B cell (primary cell): ENCODE results near the gene LIPG. TPM values are rescaled to one million over a fixed set of nuclear protein-coding genes. Genes with fewer than 3 reads are reported as not detected.

ENCODE experiments used
- ATAC-seq: fragments of 200-7000 bp; cut with Tn5 transposase; one replicate; pipeline ENCODE4 v1.10.0; 2021; ENCODE audit warnings: low read depth, mild to moderate bottlenecking, moderate number of reproducible peaks, moderate library complexity
- CTCF ChIA-PET: fragments of 350-600 bp; sonication (Branson Sonifier 250); formaldehyde crosslinking; loops from one replicate; lab custom pipeline; 2021; ENCODE audit warnings: antibody characterized with exemption, inconsistent platforms; lab: Charles Lee
- POLR2A ChIA-PET: fragments of 350-600 bp; sonication (Branson Sonifier 250); formaldehyde crosslinking; loops from one replicate; lab custom pipeline; 2021; ENCODE audit warnings: antibody characterized with exemption; lab: Charles Lee
- DNase-seq: peaks from one replicate; pipeline ENCODE4 v3.0.0; 2013
- H2AFZ ChIP-seq: 2 replicates; pipeline ENCODE4 v1.6.1; 2012; ENCODE audit warnings: mild to moderate bottlenecking, low read depth, low read length; ENCODE audit not compliant: insufficient read depth, poor library complexity, severe bottlenecking
- H3K27ac ChIP-seq, 2 donors: 1 replicate in 1 of 2; 2 replicates in 1 of 2; pipeline ENCODE4 v1.5.1; 2012 to 2013; ENCODE audit warnings: low read length in 2 of 2, mild to moderate bottlenecking in 2 of 2, moderate library complexity in 1 of 2
- H3K27me3 ChIP-seq, 4 experiments: fragments of 200-600 bp in 1 of 4; sonication (generic) in 1 of 4; replicated peaks in 1 of 4; 1 replicate in 2 of 4; 2 replicates in 2 of 4; pipeline versions ENCODE4 v1.6.1 to v1.7.0; 2013 to 2016; ENCODE audit warnings: low read length in 3 of 4, mild to moderate bottlenecking in 2 of 4, mixed read lengths in 1 of 4, moderate library complexity in 1 of 4; ENCODE audit not compliant: insufficient read depth in 4 of 4, control insufficient read depth in 3 of 4; ENCODE audit errors: control extremely low read depth in 1 of 4
- H3K36me3 ChIP-seq, 2 experiments: replicated peaks in 1 of 2; 1 replicate in 1 of 2; 2 replicates in 1 of 2; pipeline versions ENCODE4 v1.6.1 to v1.7.1; 2013; ENCODE audit warnings: low read length in 1 of 2; ENCODE audit not compliant: insufficient read depth in 2 of 2, control insufficient read depth in 1 of 2; ENCODE audit errors: control extremely low read depth in 1 of 2, extremely low read depth in 1 of 2
- H3K4me1 ChIP-seq, 2 donors: fragments of 200-600 bp in 1 of 2; sonication (generic) in 1 of 2; 1 replicate in 1 of 2; 2 replicates in 1 of 2; pipeline versions ENCODE4 v1.5.1 to v1.6.1; 2013 to 2017; ENCODE audit warnings: low read length in 2 of 2; ENCODE audit not compliant: control insufficient read depth in 2 of 2, insufficient read depth in 2 of 2
- H3K4me2 ChIP-seq: replicated peaks from 2 replicates; pipeline ENCODE3; 2012; ENCODE audit warnings: mild to moderate bottlenecking, low read depth, low read length; ENCODE audit not compliant: poor library complexity, severe bottlenecking
- H3K4me3 ChIP-seq, 5 experiments: fragments of 200-600 bp in 1 of 5; sonication (generic) in 1 of 5; 1 replicate in 3 of 5; 2 replicates in 2 of 5; pipeline versions ENCODE4 v1.5.1 to v1.7.0; 2011 to 2016; ENCODE audit warnings: low read length in 4 of 5, mild to moderate bottlenecking in 4 of 5, low read depth in 2 of 5, control low read depth in 1 of 5, moderate library complexity in 1 of 5; ENCODE audit not compliant: insufficient read depth in 1 of 5; ENCODE audit errors: control extremely low read depth in 1 of 5, extremely low read depth in 1 of 5
- H3K79me2 ChIP-seq: fragments of 200-600 bp; sonication (generic); one replicate; pipeline ENCODE4 v1.6.0; 2016; ENCODE audit warnings: low read length; ENCODE audit not compliant: control insufficient read depth, insufficient read depth
- H3K9ac ChIP-seq: fragments of 200-600 bp; sonication (generic); 2 replicates; pipeline ENCODE4 v1.6.1; 2017; ENCODE audit warnings: mild to moderate bottlenecking, low read length, moderate library complexity
- H3K9me3 ChIP-seq, 3 donors: one replicate each; pipeline versions ENCODE4 v1.6.1 to v1.7.1; 2013; ENCODE audit warnings: low read length in 2 of 3; ENCODE audit not compliant: control insufficient read depth in 2 of 3, insufficient read depth in 1 of 3; ENCODE audit errors: control extremely low read depth in 1 of 3
- H4K20me1 ChIP-seq: 2 replicates; pipeline ENCODE4 v1.6.0; 2012; ENCODE audit warnings: mild to moderate bottlenecking, low read length; ENCODE audit not compliant: insufficient read depth, control insufficient read depth, poor library complexity, severe bottlenecking
- H3K27ac Mint-ChIP-seq: one replicate; pipeline ENCODE4 v1.8.0; 2021; ENCODE audit warnings: mixed read lengths
- H3K27me3 Mint-ChIP-seq: one replicate; pipeline ENCODE4 v1.8.0; 2021; ENCODE audit warnings: mixed read lengths
- H3K4me1 Mint-ChIP-seq: one replicate; pipeline ENCODE4 v1.8.0; 2021; ENCODE audit warnings: mixed read lengths
- H3K4me3 Mint-ChIP-seq: one replicate; pipeline ENCODE4 v1.8.0; 2021; ENCODE audit warnings: mixed read lengths
- H3K9me3 Mint-ChIP-seq: one replicate; pipeline ENCODE4 v1.8.0; 2022; ENCODE audit warnings: mixed read lengths; ENCODE audit not compliant: insufficient read depth
- CTCF ChIP-seq: fragments of 200-600 bp; IDR thresholded peaks from one replicate; pipeline ENCODE4 v1.8.0; 2022; ENCODE audit warnings: antibody characterized with exemption, mild to moderate bottlenecking
- EZH2 ChIP-seq: IDR thresholded peaks from 2 replicates; pipeline ENCODE4 v1.6.1; 2012; ENCODE audit warnings: borderline replicate concordance, low read depth, mild to moderate bottlenecking, moderate library complexity, low read length; ENCODE audit not compliant: insufficient read depth, poor library complexity, severe bottlenecking
- WGBS: methylation state at CpG from one replicate; pipeline ENCODE4 v1.1.5; 2013; ENCODE audit warnings: missing lambda C conversion rate; ENCODE audit not compliant: insufficient coverage; 5-methylcytosine and 5-hydroxymethylcytosine counted together
- intact Hi-C: fragments of 100-400 bp; cut with micrococcal nuclease; formaldehyde crosslinking; loops from one replicate; pipeline ENCODE4 v1.10.0; 2022
- polyA plus RNA-seq: library from polyadenylated mRNA; depleted of rRNA; stranded (reverse); fragments of >200 nt; gene quantifications from 2 replicates; pipeline ENCODE4 v1.2.3, GENCODE V29; 2012
- total RNA-seq, 2 donors: library from RNA; stranded (reverse); fragments of 120-200 nt in 1 of 2; gene quantifications; 1 replicate in 1 of 2; 2 replicates in 1 of 2; pipeline versions ENCODE4 v1.2.3 to v1.2.4, GENCODE V29; 2013 to 2022

The LIPG gene
- total and polyA plus RNA-seq, 2 donors (not counting 1 experiment from before 2014, with no cell fraction given): not detected

GRCh38 chr18:49626842-49627467 is 65.1 kb downstream of the LIPG start:
- Histone ChIP-seq H3K79me2 (no peaks in the 10 kb centered on the region), H3K27ac (no peak overlapping the region), H3K36me3 (no peaks in the 10 kb centered on the region), H2AFZ (no peak overlapping the region), H3K4me3 (no peak overlapping the region), H3K9ac (no peak overlapping the region), H3K9me3 (no peaks in the 10 kb centered on the region), H3K27me3 (peaks cover 0 to 4% (median 0%) of the 10 kb centered on the region in 4 experiments), H3K4me2 (no peak overlapping the region), H4K20me1 (no peaks in the 10 kb centered on the region), H3K4me1 (no peaks in the 10 kb centered on the region)
- Mint-ChIP-seq H3K4me1 (no peaks in the 10 kb centered on the region), H3K27me3 (peaks cover 22% of the 10 kb centered on the region), H3K27ac (no peak overlapping the region), H3K9me3 (no peaks in the 10 kb centered on the region), H3K4me3 (no peak overlapping the region)
- ATAC-seq (no peak), DNase-seq (no peak)
- intact Hi-C loops: no loop called here
- CTCF ChIA-PET: no interaction called here
- 59% methylated on average over 7 of the region's 8 CpGs for WGBS
- no peak for TF ChIP-seq EZH2
- no peak for TF ChIP-seq CTCF
- POLR2A ChIA-PET: no interaction called here

- Histone ChIP-seq H4K20me1 (no peaks in the 10 kb centered on the region), H2AFZ (no peak overlapping the region), H3K27me3 (no peaks in the 10 kb centered on the region), H3K9ac (no peak overlapping the region), H3K79me2 (no peaks in the 10 kb centered on the region), H3K4me2 (no peak overlapping the region), H3K4me3 (no peak overlapping the region), H3K36me3 (no peaks in the 10 kb centered on the region), H3K9me3 (no peaks in the 10 kb centered on the region), H3K4me1 (no peaks in the 10 kb centered on the region), H3K27ac (no peak overlapping the region)
- Mint-ChIP-seq H3K27ac (no peak overlapping the region), H3K4me1 (no peaks in the 10 kb centered on the region), H3K4me3 (no peak overlapping the region), H3K9me3 (no peaks in the 10 kb centered on the region), H3K27me3 (peaks cover 15% of the 10 kb centered on the region)
- ChIA-PET POLR2A (no interaction called here), CTCF (no interaction called here)
- no peak for DNase-seq
- TF ChIP-seq CTCF (no peak), EZH2 (no peak)
- intact Hi-C loops: no loop called here
- ATAC-seq: no peak
- 10% methylated on average over 2 of the region's 3 CpGs for WGBS
Measured at GRCh38 chr18:49628119-49628518, 66.3 kb downstream of the LIPG start.
